Measurements from ENCODE around the gene SH3PXD2A.

Gene SH3PXD2A

DNA sequence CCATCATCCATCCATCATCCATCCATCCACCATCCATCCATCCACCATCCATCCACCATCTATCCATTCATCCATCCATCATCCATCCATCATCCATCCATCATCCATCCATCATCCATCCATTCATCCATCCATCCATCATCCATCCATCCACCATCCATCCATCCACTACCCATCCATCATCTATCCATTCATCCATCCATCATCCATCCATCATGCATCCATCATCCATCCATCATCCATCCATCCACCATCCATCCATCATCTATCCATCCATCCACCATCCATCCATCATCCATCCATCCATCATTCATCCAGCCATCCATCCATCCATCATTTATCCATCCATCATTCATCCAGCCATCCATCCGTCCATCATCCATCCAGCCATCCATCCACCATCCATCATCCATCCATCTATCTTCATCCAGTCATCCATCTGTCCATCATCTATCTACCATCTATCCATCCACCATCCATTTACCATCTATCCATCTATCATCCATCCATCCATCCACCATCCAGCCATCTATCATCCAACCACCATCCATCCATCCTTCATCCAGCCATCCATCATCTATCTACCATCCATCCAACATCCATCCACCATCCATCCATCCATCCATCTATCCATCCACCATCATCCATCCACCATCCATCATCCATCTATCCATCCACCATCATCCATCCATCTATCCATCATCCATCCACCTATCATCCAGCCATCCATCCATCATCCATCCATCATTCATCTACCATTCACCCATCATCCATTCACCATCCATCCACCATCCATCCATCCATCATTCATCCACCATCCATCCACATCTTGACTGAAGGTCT is 153.8 kb downstream of the SH3PXD2A start:
- DNase-seq (ENCODE audit: insufficient read length) (no peak), FAIRE-seq (no peak)

GRCh38 chr10:103700436-103700715 is 155.0 kb downstream of the SH3PXD2A start:
- TF ChIP-seq POLR2AphosphoS5 (IDR thresholded peaks at IDR 0.05; ENCODE audit: low read depth, low read length), result no peak
- no peak for TF ChIP-seq TAF1 (IDR thresholded peaks at IDR 0.05; ENCODE audit: borderline replicate concordance, low read depth, low read length)
- no peak for TF ChIP-seq POLR2A (IDR thresholded peaks at IDR 0.05; ENCODE audit: low read depth, low read length)
- FAIRE-seq (no peak), DNase-seq (ENCODE audit: insufficient read length) (no peak)

More for the DNA sequence above, 153.8 kb downstream of the SH3PXD2A start:
- TF ChIP-seq TAF1 (IDR thresholded peaks at IDR 0.05; ENCODE audit: borderline replicate concordance, low read depth, low read length) (no peak), POLR2AphosphoS5 (IDR thresholded peaks at IDR 0.05; ENCODE audit: low read depth, low read length) (no peak), POLR2A (IDR thresholded peaks at IDR 0.05; ENCODE audit: low read depth, low read length) (no peak)

- TF ChIP-seq POLR2AphosphoS5 (IDR thresholded peaks at IDR 0.05; ENCODE audit: low read depth, low read length), result no peak
- no peak for TF ChIP-seq TAF1 (IDR thresholded peaks at IDR 0.05; ENCODE audit: borderline replicate concordance, low read depth, low read length)
- TF ChIP-seq POLR2A (IDR thresholded peaks at IDR 0.05; ENCODE audit: low read depth, low read length), result no peak
- DNase-seq (ENCODE audit: insufficient read length) (no peak), FAIRE-seq (no peak)
Observed at GRCh38 chr10:103699611-103700435, 155.6 kb downstream of the SH3PXD2A start.

GRCh38 chr10:103698266-103698665 is 157.1 kb downstream of the SH3PXD2A start:
- TF ChIP-seq POLR2AphosphoS5 (IDR thresholded peaks at IDR 0.05; ENCODE audit: low read depth, low read length), result no peak
- no peak for TF ChIP-seq TAF1 (IDR thresholded peaks at IDR 0.05; ENCODE audit: borderline replicate concordance, low read depth, low read length)
- TF ChIP-seq POLR2A (IDR thresholded peaks at IDR 0.05; ENCODE audit: low read depth, low read length), result no peak
- DNase-seq (ENCODE audit: insufficient read length) (no peak), FAIRE-seq (no peak)

GRCh38 chr10:103697787-103698186 is 157.6 kb downstream of the SH3PXD2A start:
- TF ChIP-seq POLR2AphosphoS5 (IDR thresholded peaks at IDR 0.05; ENCODE audit: low read depth, low read length), result no peak
- no peak for TF ChIP-seq TAF1 (IDR thresholded peaks at IDR 0.05; ENCODE audit: borderline replicate concordance, low read depth, low read length)
- TF ChIP-seq POLR2A (IDR thresholded peaks at IDR 0.05; ENCODE audit: low read depth, low read length), result no peak
- no peak for DNase-seq (ENCODE audit: insufficient read length)
- no peak for FAIRE-seq

GRCh38 chr10:103696411-103697145 is 158.8 kb downstream of the SH3PXD2A start:
- FAIRE-seq (peak; percentile 96), DNase-seq (ENCODE audit: insufficient read length) (peak; percentile 85)
- TF ChIP-seq TAF1 (IDR thresholded peaks at IDR 0.05; ENCODE audit: borderline replicate concordance, low read depth, low read length) (no peak), POLR2A (IDR thresholded peaks at IDR 0.05; ENCODE audit: low read depth, low read length) (no peak), POLR2AphosphoS5 (IDR thresholded peaks at IDR 0.05; ENCODE audit: low read depth, low read length) (no peak)

DNA sequence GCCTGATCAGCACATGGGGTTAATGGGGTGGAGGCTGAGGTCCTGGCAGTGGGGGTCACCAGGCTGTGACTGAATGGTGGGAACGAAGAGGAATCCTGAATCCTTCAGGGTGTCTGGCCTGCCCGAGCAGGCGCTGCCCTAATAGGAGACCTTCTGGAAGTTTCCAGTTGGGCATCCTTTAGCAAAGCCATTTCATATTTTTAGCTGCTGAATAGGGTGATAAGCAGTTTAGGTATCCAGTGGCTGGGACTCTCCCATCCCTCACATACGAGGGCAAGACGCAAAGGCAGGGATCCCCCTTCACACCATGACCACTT is 159.3 kb downstream of the SH3PXD2A start:
- FAIRE-seq (no peak), DNase-seq (ENCODE audit: insufficient read length) (no peak)
- TF ChIP-seq POLR2A (IDR thresholded peaks at IDR 0.05; ENCODE audit: low read depth, low read length), result no peak
- TF ChIP-seq TAF1 (IDR thresholded peaks at IDR 0.05; ENCODE audit: borderline replicate concordance, low read depth, low read length), result no peak
- TF ChIP-seq POLR2AphosphoS5 (IDR thresholded peaks at IDR 0.05; ENCODE audit: low read depth, low read length), result no peak

- TF ChIP-seq POLR2A (IDR thresholded peaks at IDR 0.05; ENCODE audit: low read depth, low read length), result no peak
- TF ChIP-seq POLR2AphosphoS5 (IDR thresholded peaks at IDR 0.05; ENCODE audit: low read depth, low read length), result no peak
- TF ChIP-seq TAF1 (IDR thresholded peaks at IDR 0.05; ENCODE audit: borderline replicate concordance, low read depth, low read length), result no peak
- FAIRE-seq (no peak), DNase-seq (ENCODE audit: insufficient read length) (no peak)
Observed at GRCh38 chr10:103695584-103696005, 159.8 kb downstream of the SH3PXD2A start.

GRCh38 chr10:103693812-103694205 is 161.6 kb downstream of the SH3PXD2A start:
- no peak for FAIRE-seq
- TF ChIP-seq POLR2A (IDR thresholded peaks at IDR 0.05; ENCODE audit: low read depth, low read length), result no peak
- TF ChIP-seq TAF1 (IDR thresholded peaks at IDR 0.05; ENCODE audit: borderline replicate concordance, low read depth, low read length), result no peak
- TF ChIP-seq POLR2AphosphoS5 (IDR thresholded peaks at IDR 0.05; ENCODE audit: low read depth, low read length), result no peak
- DNase-seq (ENCODE audit: insufficient read length), result no peak

GRCh38 chr10:103692952-103693811 is 162.2 kb downstream of the SH3PXD2A start:
- DNase-seq (ENCODE audit: insufficient read length), result peak; percentile 69
- peak; percentile 24 for FAIRE-seq
- TF ChIP-seq TAF1 (IDR thresholded peaks at IDR 0.05; ENCODE audit: borderline replicate concordance, low read depth, low read length) (no peak), POLR2A (IDR thresholded peaks at IDR 0.05; ENCODE audit: low read depth, low read length) (no peak), POLR2AphosphoS5 (IDR thresholded peaks at IDR 0.05; ENCODE audit: low read depth, low read length) (no peak)
